NCI-H2081 treated with DMSO at 0.1 percent for 48 hours (cell line): ENCODE data around the gene TPCN2.

ENCODE experiments used
- DNase-seq: peaks from one replicate; lab custom pipeline; 2025; lab: John Stamatoyannopoulos, UW

The TPCN2 gene

GRCh38 chr11:69095300-69095699, 46.6 kb downstream of the TPCN2 start:
- no peak for DNase-seq

GRCh38 chr11:69096473-69096872, 47.7 kb downstream of the TPCN2 start:
- DNase-seq = no peak

- DNase-seq = no peak
These were observed 48.5 kb downstream of the TPCN2 start for GRCh38 chr11:69097263-69097662.

- DNase-seq = no peak
These were observed 50.4 kb downstream of the TPCN2 start for GRCh38 chr11:69099180-69099579.

GRCh38 chr11:69100454-69101114, 51.9 kb downstream of the TPCN2 start:
- no peak for DNase-seq

GRCh38 chr11:69101115-69101791, 52.5 kb downstream of the TPCN2 start:
- no peak for DNase-seq

- no peak for DNase-seq
These were observed 53.3 kb downstream of the TPCN2 start for GRCh38 chr11:69101792-69102695.

GRCh38 chr11:69102732-69103615, 54.2 kb downstream of the TPCN2 start:
- DNase-seq = no peak

- DNase-seq = no peak
These were observed 55.6 kb downstream of the TPCN2 start for GRCh38 chr11:69104212-69104855.

GRCh38 chr11:69104856-69105395, 56.2 kb downstream of the TPCN2 start:
- DNase-seq = no peak

- no peak for DNase-seq
These were observed 56.8 kb downstream of the TPCN2 start for GRCh38 chr11:69105461-69106030.

- no peak for DNase-seq
These were observed 57.5 kb downstream of the TPCN2 start for GRCh38 chr11:69106031-69106811.

- DNase-seq = no peak
These were observed 58.7 kb downstream of the TPCN2 start for GRCh38 chr11:69107413-69107812.

GRCh38 chr11:69108030-69108429, 59.3 kb downstream of the TPCN2 start:
- no peak for DNase-seq

- DNase-seq = no peak
These were observed 59.8 kb downstream of the TPCN2 start for GRCh38 chr11:69108559-69108958.

GRCh38 chr11:69109101-69109500, 60.4 kb downstream of the TPCN2 start:
- no peak for DNase-seq

GRCh38 chr11:69110451-69110850, 61.7 kb downstream of the TPCN2 start:
- no peak for DNase-seq

- no peak for DNase-seq
These were observed 63.2 kb downstream of the TPCN2 start for GRCh38 chr11:69111624-69112542.

GRCh38 chr11:69113226-69113625, 64.5 kb downstream of the TPCN2 start:
- no peak for DNase-seq
